AG04450 (cell line): Measurements from ENCODE around the gene PPP3CA. TPM values are rescaled to one million over a fixed set of nuclear protein-coding genes. Genes with fewer than 3 reads are reported as not detected.

ENCODE experiments used
- CTCF ChIA-PET: fragments of 300-600, 350-600 bp; formaldehyde crosslinking; extraction: SDS; loops from one replicate; lab custom pipeline; 2022; ENCODE audit warnings: antibody characterized with exemption, inconsistent platforms; lab: Charles Lee
- POLR2A ChIA-PET: fragments of 350-600 bp; formaldehyde crosslinking; extraction: SDS; loops from one replicate; lab custom pipeline; 2021; ENCODE audit warnings: antibody characterized with exemption, inconsistent platforms; lab: Yijun Ruan, JAX
- DNase-seq: peaks from one replicate; pipeline ENCODE4 v3.0.0-alpha.2; 2011; ENCODE audit warnings: low read depth, low spot score
- H3K27ac ChIP-seq: one replicate; pipeline ENCODE4 v1.5.1; 2012; ENCODE audit warnings: low read depth, low read length, control low read depth
- H3K27me3 ChIP-seq: one replicate; pipeline ENCODE4 v1.6.0; 2012; ENCODE audit warnings: low read length; ENCODE audit not compliant: control insufficient read depth, insufficient read depth
- H3K4me3 ChIP-seq: 2 replicates; pipeline ENCODE4 v1.5.1; 2011; ENCODE audit warnings: mild to moderate bottlenecking, low read depth, low read length, control low read depth
- H3K9me3 ChIP-seq: 2 replicates; pipeline ENCODE4 v1.5.1; 2012; ENCODE audit warnings: low read length; ENCODE audit not compliant: control insufficient read depth, insufficient read depth
- CTCF ChIP-seq: IDR thresholded peaks from 2 replicates; pipeline ENCODE4 v1.5.1; 2011; ENCODE audit warnings: low read depth, low read length, control low read depth, inconsistent platforms
- polyA plus RNA-seq: library from polyadenylated mRNA; depleted of rRNA; stranded (reverse); fragments of >200 nt; gene quantifications from 2 replicates; pipeline ENCODE4 v1.2.3, GENCODE V29; 2011

The PPP3CA gene
- polyA plus RNA-seq, 1 experiment: 38.7 TPM

GRCh38 chr4:101264512-101264911, 82.8 kb downstream of the PPP3CA start:
- DNase-seq: no peak
- no peak overlapping the region for H3K4me3 ChIP-seq
- TF ChIP-seq CTCF: no peak
- ChIA-PET CTCF (no interaction called here), POLR2A (no interaction called here)
- H3K9me3 ChIP-seq: no peaks in the 10 kb centered on the region
- no peaks in the 10 kb centered on the region for H3K27me3 ChIP-seq
- H3K27ac ChIP-seq: no peak overlapping the region

GRCh38 chr4:101262683-101263082, 84.6 kb downstream of the PPP3CA start:
- Histone ChIP-seq H3K4me3 (no peak overlapping the region), H3K27me3 (no peaks in the 10 kb centered on the region), H3K9me3 (no peaks in the 10 kb centered on the region), H3K27ac (no peak overlapping the region)
- ChIA-PET POLR2A (no interaction called here), CTCF (interaction anchor here (0.7 to 1.3 kb wide), 2 partner anchors 9 to 93 kb away, joined by 3 read pairs; no protein-coding TSS in a partner anchor)
- no peak for DNase-seq
- TF ChIP-seq CTCF: no peak

- DNase-seq: no peak
- TF ChIP-seq CTCF: no peak
- ChIA-PET POLR2A (no interaction called here), CTCF (no interaction called here)
- Histone ChIP-seq H3K4me3 (no peak overlapping the region), H3K27me3 (no peaks in the 10 kb centered on the region), H3K9me3 (no peaks in the 10 kb centered on the region), H3K27ac (no peak overlapping the region)
These were observed 87.5 kb downstream of the PPP3CA start for GRCh38 chr4:101259876-101260275.

- no peak overlapping the region for H3K27ac ChIP-seq
- POLR2A ChIA-PET: no interaction called here
- DNase-seq: no peak
These were observed 88.4 kb downstream of the PPP3CA start for GRCh38 chr4:101258883-101259282.

GRCh38 chr4:101256222-101256621, 91.1 kb downstream of the PPP3CA start:
- ChIA-PET POLR2A (no interaction called here), CTCF (no interaction called here)
- Histone ChIP-seq H3K4me3 (no peak overlapping the region), H3K9me3 (no peaks in the 10 kb centered on the region), H3K27me3 (no peaks in the 10 kb centered on the region), H3K27ac (no peak overlapping the region)
- no peak for DNase-seq
- TF ChIP-seq CTCF: no peak

More at GRCh38 chr4:101258883-101259282, 88.4 kb downstream of the PPP3CA start:
- no peaks in the 10 kb centered on the region for H3K27me3 ChIP-seq
- no peak overlapping the region for H3K4me3 ChIP-seq
- TF ChIP-seq CTCF: no peak
- no peaks in the 10 kb centered on the region for H3K9me3 ChIP-seq
- CTCF ChIA-PET: no interaction called here
